HG03575 (cell line): Measurements from ENCODE around the gene RRM2.
"Not testable (repeated sequence)": the region's sequence is repeated elsewhere in the genome, so short reads cannot be mapped to it uniquely, and the experiment has no call there.

Source experiments
- ATAC-seq: cut with Tn5 transposase; IDR thresholded peaks from one replicate; pipeline ENCODE4 v1.9.1; 2021; ENCODE audit not compliant: unreplicated experiment, insufficient number of reproducible peaks, low FRiP score; ENCODE audit errors: extremely low read depth

RRM2 gene

GRCh38 chr2:10087360-10087759 lies 35.2 kb upstream of the RRM2 start:
- no peak for ATAC-seq

- ATAC-seq: no peak
Observed at GRCh38 chr2:10089565-10090190, 32.9 kb upstream of the RRM2 start.

- no peak for ATAC-seq
Observed at GRCh38 chr2:10091182-10091888, 31.2 kb upstream of the RRM2 start.

GRCh38 chr2:10091889-10092244 lies 30.7 kb upstream of the RRM2 start:
- ATAC-seq: not testable (repeated sequence)

GRCh38 chr2:10094271-10094814 lies 28.2 kb upstream of the RRM2 start:
- ATAC-seq: no peak

- ATAC-seq: no peak
Observed at GRCh38 chr2:10095175-10095574, 27.4 kb upstream of the RRM2 start.

- ATAC-seq: no peak
Observed at GRCh38 chr2:10096641-10097040, 25.9 kb upstream of the RRM2 start.

GRCh38 chr2:10097352-10098148 lies 25.0 kb upstream of the RRM2 start:
- ATAC-seq: no peak

- no peak for ATAC-seq
Observed at GRCh38 chr2:10101491-10101890, 21.0 kb upstream of the RRM2 start.

- no peak for ATAC-seq
Observed at GRCh38 chr2:10103179-10103578, 19.4 kb upstream of the RRM2 start.

- ATAC-seq: not testable (repeated sequence)
Observed at GRCh38 chr2:10104906-10105305, 17.6 kb upstream of the RRM2 start.

- ATAC-seq: no peak
Observed at GRCh38 chr2:10109311-10109710, 13.2 kb upstream of the RRM2 start.

- ATAC-seq: no peak
Observed at GRCh38 chr2:10119027-10119325, 3.6 kb upstream of the RRM2 start.

- ATAC-seq: no peak
Observed at GRCh38 chr2:10119601-10120157, 2.9 kb upstream of the RRM2 start.

GRCh38 chr2:10120158-10120876 lies 2.2 kb upstream of the RRM2 start:
- ATAC-seq: no peak

GRCh38 chr2:10120877-10121574 lies 1.5 kb upstream of the RRM2 start:
- no peak for ATAC-seq

- no peak for ATAC-seq
Observed at GRCh38 chr2:10123281-10123680, 742 bp downstream of the RRM2 start.

- no peak for ATAC-seq
Observed at GRCh38 chr2:10124538-10125045, 2.1 kb downstream of the RRM2 start.
